ENCODE data around the gene EFNA1. TPM values are rescaled to one million over a fixed set of nuclear protein-coding genes. Genes with fewer than 3 reads are reported as not detected.

The EFNA1 gene
- total RNA-seq, 2 donors from 2014 or later: 3.6 to 5.0 TPM

- TF ChIP-seq, protein P1, sequence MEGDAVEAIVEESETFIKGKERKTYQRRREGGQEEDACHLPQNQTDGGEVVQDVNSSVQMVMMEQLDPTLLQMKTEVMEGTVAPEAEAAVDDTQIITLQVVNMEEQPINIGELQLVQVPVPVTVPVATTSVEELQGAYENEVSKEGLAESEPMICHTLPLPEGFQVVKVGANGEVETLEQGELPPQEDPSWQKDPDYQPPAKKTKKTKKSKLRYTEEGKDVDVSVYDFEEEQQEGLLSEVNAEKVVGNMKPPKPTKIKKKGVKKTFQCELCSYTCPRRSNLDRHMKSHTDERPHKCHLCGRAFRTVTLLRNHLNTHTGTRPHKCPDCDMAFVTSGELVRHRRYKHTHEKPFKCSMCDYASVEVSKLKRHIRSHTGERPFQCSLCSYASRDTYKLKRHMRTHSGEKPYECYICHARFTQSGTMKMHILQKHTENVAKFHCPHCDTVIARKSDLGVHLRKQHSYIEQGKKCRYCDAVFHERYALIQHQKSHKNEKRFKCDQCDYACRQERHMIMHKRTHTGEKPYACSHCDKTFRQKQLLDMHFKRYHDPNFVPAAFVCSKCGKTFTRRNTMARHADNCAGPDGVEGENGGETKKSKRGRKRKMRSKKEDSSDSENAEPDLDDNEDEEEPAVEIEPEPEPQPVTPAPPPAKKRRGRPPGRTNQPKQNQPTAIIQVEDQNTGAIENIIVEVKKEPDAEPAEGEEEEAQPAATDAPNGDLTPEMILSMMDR (conservative IDR thresholded peaks at IDR 0.05): no peak
- Mint-ChIP-seq H3K36me3 (ENCODE audit: low read depth) (peaks cover 7% of the 10 kb centered on the region), H3K9me3 (no peaks in the 10 kb centered on the region), H3K27me3 (ENCODE audit: insufficient read depth) (peaks cover 15% of the 10 kb centered on the region), H3K27ac (no peak overlapping the region), H3K4me3 (no peak overlapping the region), H3K4me1 (peaks cover 7% of the 10 kb centered on the region)
- no peak for DNase-seq
- no peaks in the 10 kb centered on the region for H3K9me3 ChIP-seq (ENCODE audit: control insufficient read depth, low read length)
- WGBS, 2 experiments (ENCODE audit: insufficient coverage in 1 of 2, insufficient read length in 1 of 2): 87 to 90% methylated on average over 9 of the region's 9 CpGs
- H3K27me3 ChIP-seq (ENCODE audit: control insufficient read depth, insufficient read depth, low read length, poor library complexity, severe bottlenecking): no peaks in the 10 kb centered on the region
- no peak overlapping the region for H3K4me3 ChIP-seq (ENCODE audit: low read length)
- no peak overlapping the region for H3K27ac ChIP-seq (ENCODE audit: low read depth, low read length)
- no peak overlapping the region for H3K9ac ChIP-seq (ENCODE audit: extremely low read depth, low read length, poor library complexity, severe bottlenecking)
- H3K4me1 ChIP-seq (ENCODE audit: control insufficient read depth, insufficient read depth, low read length): no peaks in the 10 kb centered on the region
- peaks cover 17% of the 10 kb centered on the region for H3K36me3 ChIP-seq (ENCODE audit: control insufficient read depth, insufficient read depth, low read length)
Measured at GRCh38 chr1:155177918-155178281, 50.2 kb downstream of the EFNA1 start.

DNA sequence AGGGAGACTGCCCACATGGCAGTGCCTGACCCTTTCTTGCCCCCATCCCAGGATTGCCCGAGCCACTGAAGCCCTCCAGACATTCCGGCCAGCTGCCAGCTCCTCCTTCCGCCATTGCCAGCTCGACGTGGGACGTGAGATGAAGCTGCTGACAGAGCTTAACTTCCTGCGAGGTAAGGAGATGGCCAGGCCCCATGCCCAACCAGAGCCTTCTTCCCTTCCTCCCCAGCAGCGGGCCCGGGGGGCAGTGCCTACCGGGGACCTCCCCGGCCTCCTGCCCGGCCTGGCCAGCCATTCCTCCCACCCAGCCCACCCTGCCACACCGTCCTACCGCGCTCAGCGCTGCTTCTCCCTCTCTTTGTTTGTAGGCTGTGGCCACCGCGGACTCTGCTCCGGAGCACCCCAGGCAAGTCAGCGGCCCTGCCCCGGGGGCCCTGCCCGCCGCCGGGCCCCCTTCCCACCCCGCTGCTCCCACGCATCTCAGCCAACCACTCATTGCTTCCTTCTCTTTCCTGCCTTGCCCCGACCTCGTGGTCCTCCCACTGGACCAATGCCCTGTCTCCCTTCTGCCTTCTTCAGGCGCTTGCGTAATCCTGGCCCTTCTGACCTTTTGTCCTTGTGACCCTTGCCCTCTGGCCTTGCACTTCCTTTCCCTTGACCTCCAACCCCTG, 50.9 kb downstream of the EFNA1 start:
- H3K9ac ChIP-seq (ENCODE audit: extremely low read depth, low read length, poor library complexity, severe bottlenecking): no peak overlapping the region
- peaks cover 17% of the 10 kb centered on the region for H3K36me3 ChIP-seq (ENCODE audit: control insufficient read depth, insufficient read depth, low read length)
- DNase-seq: peak; percentile 36
- H3K4me3 Mint-ChIP-seq: no peak overlapping the region
- H3K27ac ChIP-seq (ENCODE audit: low read depth, low read length): no peak overlapping the region
- no peaks in the 10 kb centered on the region for H3K9me3 ChIP-seq (ENCODE audit: control insufficient read depth, low read length)
- peaks cover 4% of the 10 kb centered on the region for H3K4me1 Mint-ChIP-seq
- H3K27me3 ChIP-seq (ENCODE audit: control insufficient read depth, insufficient read depth, low read length, poor library complexity, severe bottlenecking): no peaks in the 10 kb centered on the region
- WGBS, 2 experiments (ENCODE audit: insufficient coverage in 1 of 2, insufficient read length in 1 of 2): 90 to 91% methylated on average over 20 to 30 of the region's 30 CpGs
- no peaks in the 10 kb centered on the region for H3K4me1 ChIP-seq (ENCODE audit: control insufficient read depth, insufficient read depth, low read length)
- H3K27me3 Mint-ChIP-seq (ENCODE audit: insufficient read depth): peaks cover 16% of the 10 kb centered on the region
- no peak overlapping the region for H3K27ac Mint-ChIP-seq
- H3K36me3 Mint-ChIP-seq (ENCODE audit: low read depth): peaks cover 7% of the 10 kb centered on the region
- H3K4me3 ChIP-seq (ENCODE audit: low read length): no peak overlapping the region
- TF ChIP-seq, protein P1 (conservative IDR thresholded peaks at IDR 0.05): no peak
- no peaks in the 10 kb centered on the region for H3K9me3 Mint-ChIP-seq

- TF ChIP-seq, protein P1 (conservative IDR thresholded peaks at IDR 0.05): no peak
- Histone ChIP-seq H3K27ac (ENCODE audit: low read depth, low read length) (no peak overlapping the region), H3K27me3 (ENCODE audit: control insufficient read depth, insufficient read depth, low read length, poor library complexity, severe bottlenecking) (no peaks in the 10 kb centered on the region), H3K4me1 (ENCODE audit: control insufficient read depth, insufficient read depth, low read length) (no peaks in the 10 kb centered on the region), H3K9ac (ENCODE audit: extremely low read depth, low read length, poor library complexity, severe bottlenecking) (no peak overlapping the region), H3K4me3 (ENCODE audit: low read length) (no peak overlapping the region), H3K36me3 (ENCODE audit: control insufficient read depth, insufficient read depth, low read length) (peaks cover 17% of the 10 kb centered on the region), H3K9me3 (ENCODE audit: control insufficient read depth, low read length) (no peaks in the 10 kb centered on the region)
- no peaks in the 10 kb centered on the region for H3K9me3 Mint-ChIP-seq
- H3K27ac Mint-ChIP-seq: no peak overlapping the region
- H3K4me1 Mint-ChIP-seq: peaks cover 4% of the 10 kb centered on the region
- H3K4me3 Mint-ChIP-seq: no peak overlapping the region
- peaks cover 7% of the 10 kb centered on the region for H3K36me3 Mint-ChIP-seq (ENCODE audit: low read depth)
- H3K27me3 Mint-ChIP-seq (ENCODE audit: insufficient read depth): peaks cover 16% of the 10 kb centered on the region
- WGBS, 2 experiments (ENCODE audit: insufficient coverage in 1 of 2, insufficient read length in 1 of 2): 95% methylated on average over 22 to 31 of the region's 31 CpGs
- DNase-seq: peak; percentile 26
Measured at GRCh38 chr1:155179112-155180031, 51.7 kb downstream of the EFNA1 start.

Measured in endodermal cell (in vitro differentiated cells).